A673 (cell line): ENCODE data around the gene SEC61A1. TPM values are rescaled to one million over a fixed set of nuclear protein-coding genes. Genes with fewer than 3 reads are reported as not detected.
A peak's percentile ranks its signal among the peaks of the same experiment; 100 is the strongest.

Source experiments
- BruUV-seq: library from RNA; stranded (reverse); fragments of 400-500 nt; replicated peaks from 2 replicates; lab custom pipeline; 2021; lab: Mats Ljungman, UMichigan
- CTCF ChIA-PET: fragments of 300-600 bp; sonication (Branson Sonifier 250); formaldehyde crosslinking; loops from one replicate; lab custom pipeline; 2022; ENCODE audit warnings: antibody characterized with exemption; lab: Charles Lee
- POLR2A ChIA-PET: fragments of 300-600 bp; sonication (Branson Sonifier 250); formaldehyde crosslinking; loops from one replicate; lab custom pipeline; 2022; ENCODE audit warnings: antibody characterized with exemption; ENCODE audit not compliant: low non-redundant PET; lab: Charles Lee
- DNase-seq: peaks from one replicate; pipeline ENCODE4 v3.0.0-alpha.2; 2015; ENCODE audit warnings: low spot score
- H3K27ac ChIP-seq: fragments of 200-600 bp; sonication (generic); 2 replicates; pipeline ENCODE4 v1.5.1; 2016; ENCODE audit warnings: mixed run types, low read depth, mild to moderate bottlenecking, mixed read lengths, antibody characterized with exemption, low read length; ENCODE audit not compliant: poor library complexity, severe bottlenecking
- H3K27me3 ChIP-seq: fragments of 200-600 bp; sonication (generic); replicated peaks from 2 replicates; pipeline ENCODE4 v1.6.1; 2017; ENCODE audit warnings: mixed run types, low read depth, mild to moderate bottlenecking, mixed read lengths, antibody characterized with exemption, low read length; ENCODE audit not compliant: insufficient read depth, poor library complexity
- H3K36me3 ChIP-seq: fragments of 200-600 bp; sonication (generic); 2 replicates; pipeline ENCODE4 v1.6.1; 2016; ENCODE audit warnings: mixed run types, mild to moderate bottlenecking, mixed read lengths, antibody characterized with exemption, low read length; ENCODE audit not compliant: insufficient read depth, poor library complexity, severe bottlenecking
- H3K4me1 ChIP-seq: fragments of 200-600 bp; sonication (generic); 2 replicates; pipeline ENCODE4 v1.6.1; 2017; ENCODE audit warnings: mixed run types, mild to moderate bottlenecking, mixed read lengths, antibody characterized with exemption, low read length; ENCODE audit not compliant: insufficient read depth, poor library complexity, severe bottlenecking
- H3K4me3 ChIP-seq: fragments of 200-600 bp; sonication (generic); 2 replicates; pipeline ENCODE4 v1.5.1; 2016; ENCODE audit warnings: low read depth, mixed run types, mild to moderate bottlenecking, mixed read lengths, low read length; ENCODE audit not compliant: poor library complexity, severe bottlenecking
- H3K9me3 ChIP-seq: fragments of 200-600 bp; sonication (generic); 2 replicates; pipeline ENCODE4 v1.6.1; 2016; ENCODE audit warnings: mixed run types, low read depth, mild to moderate bottlenecking, mixed read lengths, antibody characterized with exemption, low read length; ENCODE audit not compliant: poor library complexity, severe bottlenecking
- CTCF ChIP-seq: fragments of 300-800, 200-600 bp; sonication (generic); conservative IDR thresholded peaks from 2 replicates; pipeline ENCODE4 v1.5.1; 2017; ENCODE audit warnings: low read depth, mild to moderate bottlenecking, antibody characterized with exemption, low read length, moderate library complexity, mixed read lengths
- EZH2 ChIP-seq: fragments of 200-600 bp; sonication (generic); IDR thresholded peaks from 2 replicates; pipeline ENCODE4 v1.6.1; 2017; ENCODE audit warnings: borderline replicate concordance, low read depth, mild to moderate bottlenecking, mixed read lengths, antibody characterized with exemption, low read length; ENCODE audit not compliant: poor library complexity, severe bottlenecking
- intact Hi-C: fragments of 100-400 bp; cut with micrococcal nuclease; formaldehyde crosslinking; loops from one replicate; pipeline ENCODE4 v1.10.0; 2022; ENCODE audit not compliant: unreplicated experiment
- total RNA-seq: library from RNA; stranded (reverse); gene quantifications from 2 replicates; pipeline ENCODE4 v1.2.3, GENCODE V29; 2021

Gene SEC61A1
- total RNA-seq, 1 experiment from 2014 or later, result 176 TPM

- no peak for DNase-seq
- BruUV-seq, result no TSS peak
- H3K27me3 ChIP-seq, result no peaks in the 10 kb centered on the region
- peaks cover 17% of the 10 kb centered on the region for H3K4me1 ChIP-seq
- no peaks in the 10 kb centered on the region for H3K9me3 ChIP-seq
- CTCF ChIA-PET, result no interaction called here
- peak overlapping the region; percentile 47 for H3K27ac ChIP-seq
- POLR2A ChIA-PET, result no interaction called here
- H3K4me3 ChIP-seq, result no peak overlapping the region
- intact Hi-C loops, result loop anchor here (5.0 to 10.0 kb wide), 3 partner anchors 45 to 507 kb away; partner anchors contain the start of gene RUVBL1
- peaks cover 36% of the 10 kb centered on the region for H3K36me3 ChIP-seq
- TF ChIP-seq CTCF, result no peak
- TF ChIP-seq EZH2, result no peak
Observed at GRCh38 chr3:128077665-128078064, 25.4 kb downstream of the SEC61A1 start.

- DNase-seq, result peak; percentile 32
- ChIA-PET CTCF (no interaction called here), POLR2A (no interaction called here)
- Histone ChIP-seq H3K27me3 (no peaks in the 10 kb centered on the region), H3K36me3 (peaks cover 39% of the 10 kb centered on the region), H3K4me3 (no peak overlapping the region), H3K4me1 (peaks cover 17% of the 10 kb centered on the region), H3K9me3 (no peaks in the 10 kb centered on the region), H3K27ac (peak overlapping the region; percentile 47)
- intact Hi-C loops, result loop anchor here (5.0 to 10.0 kb wide), 3 partner anchors 44 to 506 kb away; partner anchors contain the start of gene RUVBL1
- TF ChIP-seq EZH2, result no peak
- no peak for TF ChIP-seq CTCF
- BruUV-seq, result no TSS peak
Observed at GRCh38 chr3:128078322-128078721, 26.1 kb downstream of the SEC61A1 start.

GRCh38 chr3:128078875-128079274 lies 26.6 kb downstream of the SEC61A1 start:
- Histone ChIP-seq H3K27ac (no peak overlapping the region), H3K27me3 (no peaks in the 10 kb centered on the region), H3K4me3 (no peak overlapping the region), H3K4me1 (peaks cover 17% of the 10 kb centered on the region), H3K9me3 (no peaks in the 10 kb centered on the region), H3K36me3 (peaks cover 41% of the 10 kb centered on the region)
- intact Hi-C loops, result loop anchor here (5.0 to 10.0 kb wide), 3 partner anchors 43 to 506 kb away; partner anchors contain the start of gene RUVBL1
- ChIA-PET CTCF (no interaction called here), POLR2A (no interaction called here)
- no TSS peak for BruUV-seq
- TF ChIP-seq CTCF (no peak), EZH2 (no peak)
- no peak for DNase-seq
